MM.1S (cell line): ENCODE results near the gene VSIG10L2.

Experiments used
- CTCF ChIP-seq: fragments of 300-600 bp; sonication (generic); IDR thresholded peaks from 2 replicates; pipeline ENCODE4 v1.5.1; 2016; ENCODE audit warnings: antibody characterized with exemption, low read length, mixed read lengths
- EZH2 ChIP-seq: fragments of 300-600 bp; sonication (generic); optimal IDR thresholded peaks from 2 replicates; pipeline ENCODE3; 2017; ENCODE audit warnings: low read depth, mild to moderate bottlenecking, antibody characterized with exemption, low read length, mixed read lengths
- EZH2phosphoT487 ChIP-seq: fragments of 300-600 bp; sonication (generic); IDR thresholded peaks from 2 replicates; pipeline ENCODE4 v1.6.1; 2018; ENCODE audit warnings: antibody characterized with exemption, low read length

- no peak for TF ChIP-seq CTCF
- TF ChIP-seq EZH2 = no peak
- no peak for TF ChIP-seq EZH2phosphoT487
Observed at GRCh38 chr11:125932301-125932700, 13.5 kb upstream of the VSIG10L2 start.
